ENCODE measurements around the gene VSIG8. TPM values are rescaled to one million over a fixed set of nuclear protein-coding genes. Genes with fewer than 3 reads are reported as not detected.

Gene VSIG8
- total RNA-seq, 4 donors from 2014 or later, result 14.6 to 54.5 (median 43.1) TPM

DNA sequence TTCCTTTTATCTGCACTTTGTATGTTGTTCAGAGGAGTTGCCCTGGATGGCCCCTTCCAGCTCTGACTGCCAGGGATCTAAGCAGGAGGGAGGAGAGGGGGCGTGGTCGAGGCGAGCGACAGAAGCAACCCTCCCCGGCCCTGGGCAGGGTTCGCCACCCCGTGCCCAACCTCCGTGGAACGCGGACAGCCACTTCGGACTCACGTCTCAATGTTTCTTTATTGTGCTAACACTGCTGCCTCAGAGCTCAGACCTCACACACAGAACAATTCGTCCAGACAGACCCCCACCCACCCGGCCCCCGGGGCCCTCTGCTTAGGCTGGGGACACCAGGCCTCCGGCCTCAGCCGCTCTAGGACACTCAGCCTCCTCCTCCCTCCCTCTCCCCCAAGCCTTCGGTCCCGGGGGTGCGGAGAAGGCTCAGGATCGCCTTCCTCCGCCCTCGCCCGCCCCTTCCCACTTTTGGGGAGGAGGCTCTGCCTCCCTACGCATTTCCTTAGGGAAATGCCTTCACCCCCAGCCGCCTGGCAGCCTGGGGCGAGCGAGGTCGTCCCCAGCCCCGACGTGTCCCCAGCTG is 8.3 kb downstream of the VSIG8 start:
- WGBS, 2 donors, result 0% methylated on average over 16 to 30 of the region's 31 CpGs
- peak; percentile 65 to 93 for DNase-seq (ENCODE audit: low spot score in 2 of 2)
- no peak for TF ChIP-seq CTCF (IDR thresholded peaks at IDR 0.05)
- no peak for TF ChIP-seq POLR2A (IDR thresholded peaks at IDR 0.05)
- intact Hi-C loops (cut with DNase I; ENCODE audit: low total_unique reads), result no loop called here
- H3K4me3 ChIP-seq (ENCODE audit: low read depth, poor library complexity, severe bottlenecking), result peak overlapping the region; percentile 44

- TF ChIP-seq POLR2A (IDR thresholded peaks at IDR 0.05), result no peak
- no peak for TF ChIP-seq CTCF (IDR thresholded peaks at IDR 0.05)
- H3K4me3 ChIP-seq (ENCODE audit: low read depth, poor library complexity, severe bottlenecking), result no peak overlapping the region
- intact Hi-C loops (cut with DNase I; ENCODE audit: low total_unique reads), result no loop called here
- 18 to 22% methylated on average over 6 of the region's 6 CpGs for WGBS, 2 donors
- no peak for DNase-seq (ENCODE audit: low spot score in 2 of 2)
Observed at GRCh38 chr1:159853417-159854115, 8.9 kb downstream of the VSIG8 start.

DNA sequence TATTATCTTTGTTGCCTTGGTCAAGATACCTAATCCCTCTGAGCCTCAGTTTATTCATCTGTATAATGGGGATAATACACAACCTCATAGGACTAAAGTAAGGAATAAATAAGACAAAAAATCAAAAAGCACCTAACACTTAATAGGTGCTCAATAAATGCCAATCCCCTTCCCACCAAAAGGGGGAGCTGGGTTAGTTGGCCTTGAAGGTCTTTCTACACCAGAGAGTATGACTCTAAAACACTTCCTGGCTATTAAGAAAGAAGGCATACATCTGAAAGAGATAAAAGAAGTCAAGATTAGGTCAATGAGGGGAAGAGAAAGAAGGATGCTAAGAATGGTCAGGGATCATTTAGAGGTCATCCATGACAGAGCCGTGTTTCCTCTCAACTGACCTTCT is 11.1 kb downstream of the VSIG8 start:
- WGBS, 2 donors, result 52 to 79% methylated on average over 1 of the region's 1 CpG
- DNase-seq (ENCODE audit: low spot score in 2 of 2), result no peak
- intact Hi-C loops (cut with DNase I; ENCODE audit: low total_unique reads), result no loop called here
- no peak overlapping the region for H3K4me3 ChIP-seq (ENCODE audit: low read depth, poor library complexity, severe bottlenecking)
- TF ChIP-seq POLR2A (IDR thresholded peaks at IDR 0.05) (no peak), CTCF (IDR thresholded peaks at IDR 0.05) (no peak)

DNA sequence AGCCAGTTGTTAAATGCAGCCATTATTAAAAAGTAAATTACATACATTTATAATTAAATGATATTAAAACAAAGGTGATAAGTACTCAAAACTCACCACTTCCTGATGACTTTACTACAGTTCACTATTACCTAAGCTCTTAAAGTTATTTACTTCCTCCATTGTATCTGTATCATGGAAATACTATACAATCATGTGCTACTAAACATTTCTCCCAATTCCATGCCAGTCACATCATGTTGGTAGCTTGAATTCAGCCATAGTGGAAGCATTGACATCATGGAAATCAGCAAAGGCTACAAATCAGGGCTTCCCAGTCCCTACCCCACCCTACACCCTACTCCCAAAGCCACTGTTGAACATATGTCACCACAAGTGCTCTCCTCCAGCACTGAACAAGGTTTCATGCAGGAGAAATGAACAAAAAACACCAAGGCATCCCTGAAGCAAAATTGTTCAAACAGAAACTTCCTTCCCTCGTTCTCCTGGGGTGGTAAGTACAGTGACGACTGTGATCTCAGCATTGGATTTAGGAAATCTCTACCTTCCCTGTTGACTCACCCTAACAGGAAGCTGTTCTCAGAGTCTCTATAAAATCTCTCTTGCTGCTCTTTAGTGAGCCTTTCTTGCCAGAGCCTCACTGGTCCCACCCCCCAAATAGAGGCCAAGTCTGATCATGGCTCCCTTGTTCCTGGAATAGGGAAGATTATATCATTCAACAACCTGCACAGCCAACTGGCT is 12.7 kb downstream of the VSIG8 start:
- intact Hi-C loops (cut with DNase I; ENCODE audit: low total_unique reads), result no loop called here
- no peak for DNase-seq (ENCODE audit: low spot score in 2 of 2)
- no peak for TF ChIP-seq CTCF (IDR thresholded peaks at IDR 0.05)
- TF ChIP-seq POLR2A (IDR thresholded peaks at IDR 0.05), result no peak
- WGBS, 2 donors, result 30 to 64% methylated on average over 2 of the region's 2 CpGs
- no peak overlapping the region for H3K4me3 ChIP-seq (ENCODE audit: low read depth, poor library complexity, severe bottlenecking)

GRCh38 chr1:159848326-159848725 is 14.1 kb downstream of the VSIG8 start:
- DNase-seq (ENCODE audit: low spot score in 2 of 2), result no peak
- intact Hi-C loops (cut with DNase I; ENCODE audit: low total_unique reads), result no loop called here
- 41 to 68% methylated on average over 3 of the region's 3 CpGs for WGBS, 2 donors
- TF ChIP-seq CTCF (IDR thresholded peaks at IDR 0.05), result no peak
- no peak overlapping the region for H3K4me3 ChIP-seq (ENCODE audit: low read depth, poor library complexity, severe bottlenecking)
